GM20000 (cell line): ENCODE data around the gene FMN1.

Experiments
- DNase-seq: peaks from one replicate; pipeline ENCODE4 v3.0.0; 2012; ENCODE audit warnings: low spot score
- TF ChIP-seq, protein P1 (sequence below): IDR thresholded peaks from 2 replicates; pipeline ENCODE4 v1.5.1; 2012; ENCODE audit warnings: mild to moderate bottlenecking, control low read depth; ENCODE audit errors: extremely low read depth, missing control alignments

The FMN1 gene

DNA sequence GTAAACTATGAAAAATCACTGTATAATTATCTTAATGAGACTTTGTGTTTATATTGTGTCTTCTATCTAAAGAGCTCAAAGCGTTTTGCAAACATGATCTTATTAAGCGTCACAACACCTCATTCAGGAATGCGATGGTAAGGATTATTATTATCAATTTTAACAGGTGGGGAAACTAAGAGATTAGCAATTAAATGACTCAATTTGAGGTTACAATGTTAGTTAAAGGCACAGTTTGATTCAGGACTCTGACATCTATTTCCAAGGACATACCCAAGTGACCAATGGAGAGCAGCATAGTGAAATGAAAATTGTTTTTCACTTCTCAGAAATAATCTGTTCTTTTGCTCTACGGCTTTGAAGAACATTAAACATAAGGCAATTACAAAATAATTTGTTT, 74.6 kb downstream of the FMN1 start:
- no peak for DNase-seq
- TF ChIP-seq, protein P1, sequence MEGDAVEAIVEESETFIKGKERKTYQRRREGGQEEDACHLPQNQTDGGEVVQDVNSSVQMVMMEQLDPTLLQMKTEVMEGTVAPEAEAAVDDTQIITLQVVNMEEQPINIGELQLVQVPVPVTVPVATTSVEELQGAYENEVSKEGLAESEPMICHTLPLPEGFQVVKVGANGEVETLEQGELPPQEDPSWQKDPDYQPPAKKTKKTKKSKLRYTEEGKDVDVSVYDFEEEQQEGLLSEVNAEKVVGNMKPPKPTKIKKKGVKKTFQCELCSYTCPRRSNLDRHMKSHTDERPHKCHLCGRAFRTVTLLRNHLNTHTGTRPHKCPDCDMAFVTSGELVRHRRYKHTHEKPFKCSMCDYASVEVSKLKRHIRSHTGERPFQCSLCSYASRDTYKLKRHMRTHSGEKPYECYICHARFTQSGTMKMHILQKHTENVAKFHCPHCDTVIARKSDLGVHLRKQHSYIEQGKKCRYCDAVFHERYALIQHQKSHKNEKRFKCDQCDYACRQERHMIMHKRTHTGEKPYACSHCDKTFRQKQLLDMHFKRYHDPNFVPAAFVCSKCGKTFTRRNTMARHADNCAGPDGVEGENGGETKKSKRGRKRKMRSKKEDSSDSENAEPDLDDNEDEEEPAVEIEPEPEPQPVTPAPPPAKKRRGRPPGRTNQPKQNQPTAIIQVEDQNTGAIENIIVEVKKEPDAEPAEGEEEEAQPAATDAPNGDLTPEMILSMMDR, result no peak

- TF ChIP-seq, protein P1, result no peak
- DNase-seq, result no peak
Measured at GRCh38 chr15:33119273-33119672, 75.2 kb downstream of the FMN1 start.

- DNase-seq, result no peak
- TF ChIP-seq, protein P1, result no peak
Measured at GRCh38 chr15:33116198-33116597, 78.3 kb downstream of the FMN1 start.

GRCh38 chr15:33115191-33115861, 79.2 kb downstream of the FMN1 start:
- DNase-seq, result no peak
- TF ChIP-seq, protein P1, result no peak

DNA sequence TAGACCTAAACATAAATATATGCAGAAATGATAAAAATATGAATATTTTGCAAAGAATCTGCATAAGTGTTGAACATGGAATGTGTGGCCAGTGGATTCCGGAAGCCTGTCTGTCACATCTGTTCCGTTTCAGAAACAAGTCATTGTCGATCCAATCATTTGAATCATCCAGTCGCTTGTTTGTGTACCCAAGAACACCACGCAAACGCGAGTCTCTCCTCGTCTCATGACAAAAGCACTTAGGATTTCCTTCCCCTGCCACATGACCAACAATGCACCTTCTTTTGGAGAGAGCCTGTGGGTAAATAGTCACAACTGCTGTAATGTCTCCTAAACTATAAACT, 80.2 kb downstream of the FMN1 start:
- no peak for DNase-seq
- TF ChIP-seq, protein P1, result no peak

DNA sequence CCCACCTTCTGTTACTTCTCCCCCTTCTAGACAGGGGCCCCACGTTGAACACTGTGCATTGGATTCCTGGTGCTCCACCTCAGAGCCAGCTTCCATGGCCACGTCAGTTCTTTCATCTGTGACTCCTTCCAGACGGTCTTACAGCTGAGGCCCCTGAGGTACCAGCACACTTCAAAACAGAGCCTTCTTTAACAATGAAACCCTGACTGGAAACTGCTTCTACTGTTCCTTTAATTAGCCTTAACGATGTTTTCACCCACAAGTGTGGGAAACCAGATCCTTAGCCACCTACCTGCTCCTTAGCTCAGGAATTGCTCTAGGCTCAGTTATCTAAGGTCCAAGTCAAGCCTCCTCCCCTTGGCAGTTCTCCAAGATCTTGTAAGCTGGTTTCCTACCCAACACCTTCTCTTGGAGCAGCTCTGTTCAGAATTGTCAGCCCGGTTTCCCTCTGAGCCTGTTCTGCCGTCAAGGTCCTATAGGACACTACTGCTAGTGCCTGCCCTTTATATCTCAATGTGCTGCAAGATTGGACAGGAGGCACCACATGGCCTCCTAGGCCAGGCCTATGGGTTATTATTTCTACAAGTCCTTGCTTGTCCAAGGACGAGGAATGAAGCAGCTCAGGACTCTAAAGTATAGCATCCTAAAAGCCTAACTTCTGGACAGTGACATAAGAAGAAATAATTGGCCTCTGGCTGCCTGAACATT, 80.7 kb downstream of the FMN1 start:
- TF ChIP-seq, protein P1, result no peak
- DNase-seq, result no peak

GRCh38 chr15:33112541-33113105, 81.9 kb downstream of the FMN1 start:
- DNase-seq, result no peak

More at GRCh38 chr15:33112541-33113105, 81.9 kb downstream of the FMN1 start:
- TF ChIP-seq, protein P1, result no peak
